Stimulated activated CD4-positive, alpha-beta T cell treated with anti-CD3 and anti-CD28 coated beads, Interleukin-1b, Interleukin-23, amount 100 ng/mL, for 1 hour (primary cell): ENCODE data around the gene NQO2.
"Not testable (repeated sequence)": the region's sequence is repeated elsewhere in the genome, so short reads cannot be mapped to it uniquely, and the experiment has no call there.

Source experiments
- DNase-seq, 2 donors: peaks; one replicate each; pipeline ENCODE4 v3.0.0-alpha.2; 2020; ENCODE audit warnings: low read depth in 2 of 2

Gene NQO2

DNA sequence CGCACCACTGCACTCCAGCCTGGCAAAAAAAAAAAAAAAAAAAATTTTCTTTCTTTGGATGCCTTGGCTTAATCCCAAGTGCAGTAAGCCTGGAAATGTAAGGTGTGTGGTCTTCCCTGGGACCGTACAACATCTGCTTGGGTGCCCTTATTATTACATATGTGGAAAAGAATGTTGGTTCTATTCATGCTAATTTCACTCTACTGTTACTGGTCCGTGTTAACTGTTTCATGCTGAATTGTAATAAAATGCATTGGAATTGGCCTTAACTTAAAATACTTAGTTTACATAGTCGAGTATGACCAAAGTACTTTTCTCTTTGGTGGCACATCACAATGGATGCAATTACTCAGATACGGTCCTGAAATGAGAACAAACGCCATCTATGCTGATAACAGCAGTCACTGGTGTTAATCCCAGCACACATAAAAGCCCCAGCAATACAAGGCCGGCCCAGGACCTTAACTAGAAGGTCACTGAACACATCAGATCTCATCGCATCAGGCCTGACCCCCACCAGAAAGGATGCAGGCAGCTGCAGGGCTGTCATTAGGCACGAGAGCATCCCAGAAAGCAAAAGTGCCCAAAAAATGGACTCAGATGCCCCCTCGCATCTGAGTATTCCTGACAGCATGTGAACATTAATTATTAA, 29.5 kb upstream of the NQO2 start:
- DNase-seq, result no peak

DNA sequence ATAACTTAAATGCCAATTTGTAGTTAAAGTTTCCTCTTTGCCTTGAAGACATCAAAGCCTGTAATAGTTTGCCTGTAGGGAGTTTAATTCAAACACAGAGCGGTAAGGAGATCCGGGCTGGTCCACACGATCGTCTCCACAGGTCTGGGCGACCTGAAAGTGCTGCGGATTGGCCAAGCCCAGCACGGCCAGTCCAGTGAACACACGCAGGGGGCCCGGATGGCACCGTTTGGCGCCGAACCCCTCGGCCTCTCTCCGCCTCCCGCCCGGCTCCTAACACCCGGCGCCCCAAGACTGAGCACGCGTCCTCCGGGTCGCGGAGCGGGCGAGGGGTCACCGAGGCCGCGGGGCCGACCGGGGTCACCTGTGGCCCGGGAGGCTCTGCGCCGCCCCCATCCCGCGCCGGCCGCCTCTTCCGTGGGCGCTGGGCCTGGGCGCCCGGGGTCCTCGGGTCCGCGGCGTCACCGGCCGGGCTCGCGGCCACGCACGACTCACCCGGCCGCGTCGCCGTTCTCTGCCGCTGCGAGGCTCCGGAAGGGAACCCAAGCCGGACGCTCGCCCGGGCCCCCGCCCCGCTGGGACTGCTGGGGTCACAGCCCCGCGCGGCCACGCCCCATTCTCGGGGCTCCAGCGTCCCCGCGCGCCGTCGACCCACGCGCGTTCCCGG, 28.8 kb upstream of the NQO2 start:
- DNase-seq, result no peak

- DNase-seq, result no peak
Observed at GRCh38 chr6:2971420-2972218, 28.1 kb upstream of the NQO2 start, which contains the start of gene SERPINB6. Gene SERPINB6 (minus strand): TSS chr6:2971567. CDS start chr6:2959332, 12,235 bp downstream.

DNA sequence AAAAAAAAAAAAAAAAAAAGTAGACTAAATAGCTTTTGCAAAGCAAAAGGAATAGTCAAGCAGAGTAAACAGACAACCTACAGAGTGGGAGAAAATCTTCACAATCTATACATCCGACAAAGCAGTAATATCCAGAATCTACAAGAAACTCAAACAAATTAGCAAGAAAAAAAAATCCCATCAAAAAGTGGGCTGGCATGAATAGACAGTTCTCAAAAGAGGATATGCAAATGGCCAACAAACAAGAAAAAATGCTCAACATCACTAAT, 27.5 kb upstream of the NQO2 start:
- not testable (repeated sequence) for DNase-seq

DNA sequence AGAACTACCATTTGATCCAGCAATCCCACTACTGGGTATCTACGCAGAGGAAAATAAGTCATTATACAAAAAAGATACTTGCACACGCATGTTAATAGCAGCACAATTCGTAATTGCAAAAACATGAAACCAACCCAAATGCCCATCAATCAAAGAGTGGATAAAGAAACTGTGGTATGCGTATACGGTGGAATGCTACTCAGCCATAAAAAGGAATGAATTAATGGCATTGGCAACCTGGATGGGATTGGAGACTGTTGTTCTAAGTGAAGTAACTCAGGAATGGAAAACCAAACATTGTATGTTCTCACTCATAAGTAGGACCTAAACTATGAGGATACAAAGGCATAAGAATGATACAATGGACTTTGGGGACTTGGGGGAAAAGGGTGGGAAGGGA, 27.0 kb upstream of the NQO2 start:
- DNase-seq, result not testable (repeated sequence)

DNA sequence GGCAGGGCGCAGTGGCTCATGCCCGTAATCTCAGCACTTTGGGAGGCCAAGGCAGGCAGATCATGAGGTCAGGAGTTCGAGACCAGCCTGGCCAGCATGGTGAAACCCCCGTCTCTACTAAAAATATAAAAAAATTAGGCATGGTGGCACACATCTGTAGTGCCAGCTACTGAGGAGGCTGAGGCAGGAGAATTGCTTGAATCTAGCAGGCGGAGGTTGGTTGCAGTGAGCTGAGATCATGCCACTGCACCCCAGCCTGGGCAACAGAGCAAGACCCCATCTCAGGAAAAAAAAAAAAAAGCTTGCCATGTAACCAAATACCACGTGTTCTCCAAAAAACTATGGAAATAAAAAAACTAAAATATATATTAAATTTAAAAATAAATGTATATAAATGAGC, 26.5 kb upstream of the NQO2 start:
- DNase-seq, result not testable (repeated sequence)

DNA sequence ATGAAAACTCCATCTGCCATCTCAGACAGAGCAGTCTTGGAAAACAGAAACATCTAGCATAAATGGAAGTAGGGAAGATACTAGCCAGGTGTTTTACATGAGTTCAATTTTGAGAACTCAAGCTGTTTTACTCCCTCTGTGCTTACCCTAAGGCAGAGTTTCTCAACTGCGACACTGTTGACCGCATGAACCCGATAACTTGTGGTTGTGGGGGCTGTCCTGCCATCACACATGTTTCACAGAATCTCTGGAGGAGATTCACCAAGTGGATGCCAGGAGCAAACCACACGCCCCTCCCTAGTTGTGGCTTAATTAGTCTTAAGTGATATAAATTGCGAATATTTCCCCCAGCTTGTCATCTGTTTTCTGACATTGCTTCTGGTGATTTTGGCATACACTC, 26.0 kb upstream of the NQO2 start:
- no peak for DNase-seq

- no peak for DNase-seq
Observed at GRCh38 chr6:2976060-2976459, 23.6 kb upstream of the NQO2 start.

GRCh38 chr6:2976571-2977085, 23.1 kb upstream of the NQO2 start:
- DNase-seq, result no peak

DNA sequence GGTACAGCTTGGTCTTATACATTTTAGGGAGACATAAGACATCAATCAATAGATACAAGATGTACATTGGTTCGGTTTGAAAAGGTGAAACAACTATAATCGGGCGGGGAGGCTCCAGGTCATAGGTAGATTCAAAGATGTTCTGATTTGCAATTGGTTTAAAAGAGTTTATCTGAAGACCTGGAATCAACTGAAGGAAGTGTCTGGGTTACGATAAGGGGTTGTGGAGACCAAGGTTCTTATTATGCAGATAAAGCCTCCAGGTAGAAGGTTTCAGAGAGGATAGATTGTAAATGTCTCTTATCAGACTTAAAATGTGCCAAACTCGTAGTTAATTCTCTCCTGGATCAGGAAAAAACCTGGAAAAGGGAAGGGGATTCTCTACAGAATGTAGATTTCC, 22.4 kb upstream of the NQO2 start:
- no peak for DNase-seq

- no peak for DNase-seq
Observed at GRCh38 chr6:2977799-2978590, 21.7 kb upstream of the NQO2 start.

DNA sequence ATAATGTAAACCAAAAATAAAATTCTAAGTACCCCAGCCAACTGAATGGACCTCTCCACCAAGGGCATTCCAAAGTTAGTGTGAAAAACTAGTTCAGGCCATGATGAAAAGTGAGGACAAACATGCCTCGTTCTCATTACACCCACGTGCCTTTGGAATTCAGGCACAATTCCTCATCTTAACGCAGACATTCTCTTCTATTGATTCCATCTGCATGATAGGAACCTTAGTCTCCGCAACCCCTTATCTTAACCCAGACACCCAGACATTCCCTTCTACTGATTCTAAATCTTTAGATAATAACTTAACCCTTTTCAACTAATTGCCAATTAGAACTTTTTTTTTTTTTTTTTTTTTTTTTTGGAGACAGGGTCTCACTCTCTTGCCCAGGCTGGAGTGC, 20.8 kb upstream of the NQO2 start:
- no peak for DNase-seq

- no peak for DNase-seq
Observed at GRCh38 chr6:2979819-2980464, 19.8 kb upstream of the NQO2 start.

- DNase-seq, result no peak
Observed at GRCh38 chr6:2980465-2980855, 19.2 kb upstream of the NQO2 start.

GRCh38 chr6:2982426-2983117, 17.1 kb upstream of the NQO2 start:
- no peak for DNase-seq

DNA sequence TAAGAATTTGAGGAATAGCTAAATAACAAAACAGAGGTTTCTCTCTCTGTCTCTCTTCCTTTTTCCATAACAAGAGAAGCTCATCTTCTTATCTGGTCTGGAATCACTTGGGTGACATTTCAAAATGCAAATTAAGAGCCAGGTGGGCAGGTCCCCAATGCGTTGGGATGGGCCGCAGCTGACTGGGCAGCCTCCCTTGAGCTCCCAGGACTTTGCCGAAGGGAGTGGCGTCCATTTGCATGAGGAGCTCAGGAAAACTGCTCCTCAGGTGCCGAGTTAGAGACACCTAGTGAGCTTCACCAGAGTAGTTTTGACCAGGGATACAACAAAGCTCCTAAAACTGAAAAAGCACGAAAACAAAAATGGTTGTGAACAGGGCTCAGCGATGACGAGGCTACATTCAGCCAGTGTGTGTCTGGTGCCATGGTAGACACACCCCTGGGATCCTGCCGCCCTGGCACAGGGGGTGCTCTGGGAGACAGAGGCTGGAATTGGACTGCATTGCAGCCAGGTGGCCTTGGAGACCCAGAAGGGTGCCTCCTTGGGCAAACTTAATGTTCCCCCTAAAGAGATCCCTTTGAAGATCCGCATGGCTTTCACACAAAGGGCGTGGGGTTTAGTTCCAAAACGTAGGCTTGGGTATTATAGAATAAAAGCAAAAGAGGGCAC, 14.8 kb upstream of the NQO2 start:
- no peak for DNase-seq

GRCh38 chr6:2986722-2987221, 12.9 kb upstream of the NQO2 start:
- no peak for DNase-seq

GRCh38 chr6:2988094-2988425, 11.6 kb upstream of the NQO2 start:
- DNase-seq, result no peak

GRCh38 chr6:2988426-2989331, 11.0 kb upstream of the NQO2 start:
- peak in 1 of 2 donors; percentile 50 for DNase-seq
